Prostate gland (tissue), 2 donors: ENCODE results near the gene RAB1B. TPM values are rescaled to one million over a fixed set of nuclear protein-coding genes. Genes with fewer than 3 reads are reported as not detected.

ENCODE experiments used
- DNase-seq: peaks from one replicate; pipeline ENCODE4 v3.0.0-alpha.2; 2019; ENCODE audit warnings: low spot score
- H3K27ac ChIP-seq, 2 donors: fragments of 200-600 bp; sonication (generic); 2 replicates each; pipeline ENCODE4 v1.5.1; 2017 to 2019
- H3K27me3 ChIP-seq: fragments of 200-600 bp; sonication (generic); replicated peaks from 2 replicates; pipeline ENCODE4 v1.5.1; 2019; ENCODE audit not compliant: insufficient read depth
- H3K36me3 ChIP-seq, 2 donors: fragments of 200-600 bp; sonication (generic); 1 replicate in 1 of 2; 2 replicates in 1 of 2; pipeline versions ENCODE4 v1.5.1 to v1.8.1; 2017 to 2019
- H3K4me1 ChIP-seq: fragments of 200-600 bp; sonication (generic); replicated peaks from 2 replicates; pipeline ENCODE4 v1.5.1; 2019
- H3K4me3 ChIP-seq, 2 donors: fragments of 200-600 bp; sonication (generic); 2 replicates each; pipeline ENCODE4 v1.5.1; 2017 to 2019
- H3K9me3 ChIP-seq: fragments of 200-600 bp; sonication (generic); 2 replicates; pipeline ENCODE4 v1.5.1; 2017
- CTCF ChIP-seq, 4 experiments: fragments of 200-600 bp in 2 of 4; fragments of 450-650 bp in 2 of 4; sonication (generic) in 2 of 4; IDR thresholded peaks; 1 replicate in 3 of 4; 2 replicates in 1 of 4; pipeline ENCODE4 v1.5.1; 2016 to 2019; ENCODE audit warnings: antibody characterized with exemption in 4 of 4, mild to moderate bottlenecking in 2 of 4, moderate library complexity in 2 of 4
- POLR2A ChIP-seq: fragments of 450-650 bp; IDR thresholded peaks from one replicate; pipeline ENCODE4 v1.6.1; 2016; ENCODE audit warnings: antibody characterized with exemption, mild to moderate bottlenecking
- POLR2AphosphoS5 ChIP-seq: sonication (generic); formaldehyde crosslinking; IDR thresholded peaks from one replicate; pipeline ENCODE4 v1.6.1; 2017; ENCODE audit warnings: antibody characterized with exemption
- WGBS: methylation state at CpG from one replicate; pipeline ENCODE4 v1.1.5; 2018; 5-methylcytosine and 5-hydroxymethylcytosine counted together
- intact Hi-C: fragments of 100-400 bp; cut with DNase I; formaldehyde crosslinking; loops from one replicate; pipeline ENCODE4 v1.14.2; 2022
- total RNA-seq, 2 donors: library from RNA; depleted of rRNA; stranded (reverse); fragments of >200 nt; gene quantifications; one replicate each; pipeline ENCODE4 v1.1.0, GENCODE V29; 2016

Gene RAB1B
- total RNA-seq, 2 donors from 2014 or later: 140 to 166 TPM

- H3K9me3 ChIP-seq: no peaks in the 10 kb centered on the region
- H3K4me3 ChIP-seq: no peak overlapping the region
- DNase-seq: no peak
- no peak overlapping the region for H3K27ac ChIP-seq
- no peaks in the 10 kb centered on the region for H3K27me3 ChIP-seq
- 84% methylated on average over 4 of the region's 4 CpGs for WGBS
- TF ChIP-seq POLR2A: no peak
- TF ChIP-seq POLR2AphosphoS5: no peak
- no peak for TF ChIP-seq CTCF (IDR thresholded peaks at IDR 0.05)
- intact Hi-C loops: loop anchor here (10.0 kb wide), 1 partner anchor 345 kb away; the partner anchor contains the start of genes C11orf68 and DRAP1
- peaks cover 4% of the 10 kb centered on the region for H3K4me1 ChIP-seq
- H3K36me3 ChIP-seq: peaks cover 0 to 7% of the 10 kb centered on the region in 2 donors
Measured at GRCh38 chr11:66259956-66260355, 8.5 kb upstream of the RAB1B start.

- intact Hi-C loops: loop anchor here (10.0 kb wide), 1 partner anchor 347 kb away; the partner anchor contains the start of genes C11orf68 and DRAP1
- H3K27me3 ChIP-seq: no peaks in the 10 kb centered on the region
- 91% methylated on average over 16 of the region's 16 CpGs for WGBS
- no peak for DNase-seq
- H3K4me1 ChIP-seq: peaks cover 4% of the 10 kb centered on the region
- no peak overlapping the region for H3K27ac ChIP-seq
- H3K9me3 ChIP-seq: no peaks in the 10 kb centered on the region
- H3K36me3 ChIP-seq: peaks cover 0 to 7% of the 10 kb centered on the region in 2 donors
- no peak overlapping the region for H3K4me3 ChIP-seq
- TF ChIP-seq POLR2A (no peak), POLR2AphosphoS5 (no peak), CTCF (IDR thresholded peaks at IDR 0.05) (no peak)
Measured at GRCh38 chr11:66261578-66261977, 6.9 kb upstream of the RAB1B start.

- intact Hi-C loops: loop anchor here (10.0 kb wide), 1 partner anchor 347 kb away; the partner anchor contains the start of genes C11orf68 and DRAP1
Measured at GRCh38 chr11:66262191-66262590, 6.2 kb upstream of the RAB1B start.

DNA sequence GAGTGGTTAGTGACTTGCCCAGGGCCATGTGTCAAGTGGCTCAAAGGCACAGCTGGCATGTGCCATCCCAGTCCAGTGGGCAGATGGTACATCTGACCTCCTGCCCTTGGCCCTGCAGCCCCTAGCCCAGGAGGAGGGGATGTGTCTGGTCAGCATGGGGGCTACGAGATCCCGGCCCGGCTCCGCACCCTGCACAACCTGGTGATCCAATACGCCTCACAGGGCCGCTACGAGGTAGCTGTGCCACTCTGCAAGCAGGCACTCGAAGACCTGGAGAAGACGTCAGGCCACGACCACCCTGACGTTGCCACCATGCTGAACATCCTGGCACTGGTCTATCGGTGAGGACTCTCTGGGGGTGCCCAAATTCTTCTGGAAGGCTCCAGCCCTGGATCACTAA, 5.7 kb upstream of the RAB1B start:
- intact Hi-C loops: loop anchor here (10.0 kb wide), 1 partner anchor 348 kb away; the partner anchor contains the start of genes C11orf68 and DRAP1
- Histone ChIP-seq H3K27me3 (no peaks in the 10 kb centered on the region), H3K36me3 (peaks cover 0 to 7% of the 10 kb centered on the region in 2 donors), H3K27ac (no peak overlapping the region), H3K4me3 (no peak overlapping the region), H3K9me3 (no peaks in the 10 kb centered on the region), H3K4me1 (peaks cover 10% of the 10 kb centered on the region)
- no peak for TF ChIP-seq CTCF (IDR thresholded peaks at IDR 0.05)
- no peak for TF ChIP-seq POLR2AphosphoS5
- TF ChIP-seq POLR2A: no peak
- DNase-seq: no peak
- WGBS: 74% methylated on average over 4 of the region's 12 CpGs

More at GRCh38 chr11:66262191-66262590, 6.2 kb upstream of the RAB1B start:
- WGBS: 93% methylated on average over 5 of the region's 5 CpGs
- Histone ChIP-seq H3K27me3 (no peaks in the 10 kb centered on the region), H3K9me3 (no peaks in the 10 kb centered on the region), H3K4me1 (peaks cover 10% of the 10 kb centered on the region), H3K4me3 (no peak overlapping the region), H3K36me3 (peaks cover 0 to 7% of the 10 kb centered on the region in 2 donors), H3K27ac (no peak overlapping the region)
- TF ChIP-seq POLR2A (no peak), POLR2AphosphoS5 (no peak), CTCF (IDR thresholded peaks at IDR 0.05) (no peak)
- no peak for DNase-seq

- Histone ChIP-seq H3K9me3 (no peaks in the 10 kb centered on the region), H3K4me3 (no peak overlapping the region), H3K36me3 (peaks cover 0 to 7% of the 10 kb centered on the region in 2 donors), H3K4me1 (peaks cover 10% of the 10 kb centered on the region), H3K27ac (no peak overlapping the region), H3K27me3 (no peaks in the 10 kb centered on the region)
- 98% methylated on average over 4 of the region's 4 CpGs for WGBS
- DNase-seq: no peak
- intact Hi-C loops: loop anchor here (10.0 kb wide), 1 partner anchor 348 kb away; the partner anchor contains the start of genes C11orf68 and DRAP1
- TF ChIP-seq CTCF (IDR thresholded peaks at IDR 0.05) (no peak), POLR2AphosphoS5 (no peak), POLR2A (no peak)
Measured at GRCh38 chr11:66263231-66263630, 5.2 kb upstream of the RAB1B start.
